GM19438 (cell line): ENCODE data around the gene FASN.

Experiments
- ATAC-seq: cut with Tn5 transposase; IDR thresholded peaks from one replicate; pipeline ENCODE4 v1.9.1; 2021; ENCODE audit warnings: low read depth; ENCODE audit not compliant: unreplicated experiment

The FASN gene

GRCh38 chr17:82118168-82118814 lies 20.3 kb upstream of the FASN start:
- no peak for ATAC-seq

GRCh38 chr17:82117139-82118090 lies 19.4 kb upstream of the FASN start:
- no peak for ATAC-seq

- ATAC-seq = no peak
Observed at GRCh38 chr17:82116246-82116645, 18.2 kb upstream of the FASN start.

- ATAC-seq = no peak
Observed at GRCh38 chr17:82114872-82115271, 16.8 kb upstream of the FASN start.

GRCh38 chr17:82114447-82114846 lies 16.4 kb upstream of the FASN start:
- ATAC-seq = no peak

- no peak for ATAC-seq
Observed at GRCh38 chr17:82113941-82114340, 15.9 kb upstream of the FASN start.

- no peak for ATAC-seq
Observed at GRCh38 chr17:82113422-82113821, 15.4 kb upstream of the FASN start.

GRCh38 chr17:82112914-82113311 lies 14.9 kb upstream of the FASN start:
- no peak for ATAC-seq

GRCh38 chr17:82112181-82112913 lies 14.3 kb upstream of the FASN start:
- no peak for ATAC-seq

- ATAC-seq = no peak
Observed at GRCh38 chr17:82110298-82110697, 12.3 kb upstream of the FASN start.

GRCh38 chr17:82108961-82109475 lies 11.0 kb upstream of the FASN start:
- no peak for ATAC-seq

- ATAC-seq = no peak
Observed at GRCh38 chr17:82108496-82108945, 10.5 kb upstream of the FASN start.

- no peak for ATAC-seq
Observed at GRCh38 chr17:82108038-82108437, 10.0 kb upstream of the FASN start.

- ATAC-seq = no peak
Observed at GRCh38 chr17:82107341-82107860, 9.4 kb upstream of the FASN start.

- ATAC-seq = no peak
Observed at GRCh38 chr17:82106688-82107305, 8.8 kb upstream of the FASN start.

GRCh38 chr17:82105882-82106687 lies 8.0 kb upstream of the FASN start:
- no peak for ATAC-seq

- no peak for ATAC-seq
Observed at GRCh38 chr17:82105417-82105881, 7.4 kb upstream of the FASN start.

GRCh38 chr17:82104797-82105416 lies 6.9 kb upstream of the FASN start:
- ATAC-seq = no peak
